Activated T-helper 1 cell treated with anti-CD3 and anti-CD28 coated beads, Interleukin-12 subunit alpha, Interleukin-12 subunit beta, Interleukin-2, Interleukin-4 antibody, amounts not matched to agents 30 ng/mL and 10 ng/mL and 1 ng/mL, durations not matched to agents 14 hours and 24 hours and 36 hours (primary cell): ENCODE results near the gene MYORG. TPM values are rescaled to one million over a fixed set of nuclear protein-coding genes. Genes with fewer than 3 reads are reported as not detected.
"Not testable (repeated sequence)": the region's sequence is repeated elsewhere in the genome, so short reads cannot be mapped to it uniquely, and the experiment has no call there.

Source experiments
- DNase-seq: peaks from one replicate; pipeline ENCODE4 v3.0.0; 2021; ENCODE audit warnings: low spot score
- H3K27ac Mint-ChIP-seq: one replicate; pipeline ENCODE4 v1.8.0; 2021; ENCODE audit warnings: mild to moderate bottlenecking, mixed read lengths
- H3K27me3 Mint-ChIP-seq: one replicate; pipeline ENCODE4 v1.8.0; 2022; ENCODE audit warnings: mild to moderate bottlenecking, moderate library complexity, mixed read lengths; ENCODE audit not compliant: insufficient read depth
- H3K36me3 Mint-ChIP-seq: one replicate; pipeline ENCODE4 v1.8.0; 2021; ENCODE audit warnings: low read depth, mixed read lengths
- H3K4me1 Mint-ChIP-seq: one replicate; pipeline ENCODE4 v1.8.0; 2021; ENCODE audit warnings: low read depth, mixed read lengths
- H3K4me3 Mint-ChIP-seq: one replicate; pipeline ENCODE4 v1.8.0; 2021; ENCODE audit warnings: mild to moderate bottlenecking, moderate library complexity, mixed read lengths
- H3K9me3 Mint-ChIP-seq: one replicate; pipeline ENCODE4 v1.8.0; 2021; ENCODE audit warnings: mixed read lengths
- intact Hi-C: fragments of 100-400 bp; cut with micrococcal nuclease; formaldehyde crosslinking; loops from one replicate; pipeline ENCODE4 v1.15.1; 2024
- total RNA-seq: library from RNA; stranded (reverse); gene quantifications from 2 replicates; pipeline ENCODE4 v1.2.3, GENCODE V29; 2022

The MYORG gene
- total RNA-seq, 1 donor from 2014 or later = 1.9 TPM

DNA sequence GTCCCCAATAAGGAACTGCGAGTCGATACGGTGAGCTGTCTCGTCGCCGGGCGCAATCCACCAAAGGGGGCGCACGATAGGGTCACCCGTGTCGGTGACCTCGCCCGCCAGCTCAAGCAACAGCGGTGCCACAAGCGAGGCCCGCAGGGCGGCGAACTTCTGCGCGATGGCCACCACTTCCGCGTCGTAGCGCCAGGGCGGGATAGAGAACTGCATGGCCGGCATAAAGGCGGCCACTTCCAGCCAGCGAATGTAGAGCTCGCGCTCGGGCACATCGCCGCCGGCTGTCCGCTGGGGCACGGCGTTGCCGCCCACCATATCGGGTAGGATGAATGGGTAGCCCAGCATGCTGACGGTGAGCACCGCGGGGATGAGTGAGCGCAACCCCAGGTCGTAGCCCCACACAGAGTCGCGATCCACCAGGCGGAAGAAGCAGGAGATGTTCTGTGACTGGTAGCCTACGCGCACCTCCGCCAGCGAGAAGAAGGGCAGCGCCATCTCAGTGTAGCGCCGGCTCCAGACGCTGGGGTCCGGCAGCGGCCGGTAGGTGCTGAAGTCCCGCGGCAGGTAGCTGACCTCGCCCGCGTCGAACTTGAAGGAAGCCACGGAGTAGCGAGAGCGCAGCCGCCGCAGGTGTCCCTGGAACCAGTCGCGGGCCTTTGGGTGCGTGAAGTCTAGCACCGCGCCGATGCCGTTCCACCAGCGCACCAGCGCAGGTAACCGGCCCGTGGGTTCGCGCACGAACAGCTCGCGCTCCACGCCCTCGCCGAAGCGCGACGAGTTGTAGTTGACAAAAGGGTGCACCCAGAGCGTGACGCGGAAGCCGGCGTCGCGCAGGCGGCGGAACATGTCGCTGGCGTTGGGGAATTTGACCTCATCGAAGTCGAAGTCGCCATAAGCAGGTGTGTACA, 5.5 kb downstream of the MYORG start:
- H3K4me3 Mint-ChIP-seq = no peak overlapping the region
- peaks cover 18% of the 10 kb centered on the region for H3K36me3 Mint-ChIP-seq
- no peak overlapping the region for H3K27ac Mint-ChIP-seq
- H3K4me1 Mint-ChIP-seq = peaks cover 22% of the 10 kb centered on the region
- no peak for DNase-seq
- peaks cover 4% of the 10 kb centered on the region for H3K27me3 Mint-ChIP-seq
- intact Hi-C loops = no loop called here
- H3K9me3 Mint-ChIP-seq = peaks cover 8% of the 10 kb centered on the region

DNA sequence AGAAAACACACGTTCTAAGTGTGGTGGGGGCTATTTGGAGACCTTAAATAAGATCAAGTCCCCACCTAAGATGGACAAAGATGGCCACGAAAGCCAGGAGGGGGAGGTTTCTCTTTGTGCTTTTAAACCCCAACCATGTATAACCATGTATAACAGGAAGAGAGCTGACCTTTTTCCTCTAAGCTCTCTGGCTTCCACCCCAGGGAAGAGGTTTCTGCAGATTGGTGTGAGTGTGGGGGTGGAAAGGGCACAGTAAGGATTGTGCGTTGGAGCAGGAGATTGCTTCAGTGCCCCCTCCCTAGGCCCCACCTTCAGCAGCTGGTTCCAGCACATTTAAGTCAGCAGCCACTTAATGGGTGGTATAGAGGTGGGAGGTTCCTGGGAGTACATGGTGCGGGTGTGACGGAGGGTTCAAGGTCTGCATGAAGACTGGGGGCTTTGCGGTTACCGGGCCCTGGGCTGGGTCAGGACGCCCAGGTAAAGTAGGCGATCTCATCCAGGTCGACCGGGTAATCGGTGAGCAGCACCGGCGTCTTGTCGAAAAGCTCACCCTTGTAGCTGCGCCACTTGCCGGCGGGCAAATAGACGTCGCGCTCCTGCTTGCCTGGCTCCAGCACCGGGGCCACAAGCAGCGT, 6.2 kb downstream of the MYORG start:
- Mint-ChIP-seq H3K4me1 (peaks cover 16% of the 10 kb centered on the region), H3K27me3 (no peaks in the 10 kb centered on the region), H3K36me3 (peaks cover 18% of the 10 kb centered on the region), H3K4me3 (no peak overlapping the region), H3K9me3 (peaks cover 8% of the 10 kb centered on the region), H3K27ac (no peak overlapping the region)
- DNase-seq = no peak
- intact Hi-C loops = no loop called here

DNA sequence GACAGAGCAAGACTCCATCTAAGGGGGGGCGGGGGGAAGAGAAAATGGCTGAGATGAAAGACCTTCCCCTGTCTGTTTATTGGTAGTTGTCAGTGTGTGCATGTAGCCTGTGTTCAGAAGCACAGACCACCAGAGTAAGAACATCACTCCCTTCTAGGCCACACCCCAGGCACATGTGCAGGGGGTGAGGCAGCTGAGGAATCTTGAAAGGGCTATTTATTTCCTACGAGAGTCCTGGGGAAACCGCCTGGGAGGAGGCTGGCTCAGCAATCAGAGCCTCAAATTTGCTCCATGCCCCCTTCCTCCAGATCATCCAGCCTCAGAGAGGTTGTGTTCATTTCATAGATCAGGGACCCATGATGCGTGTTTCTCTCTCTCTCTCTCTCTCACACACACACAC, 7.1 kb downstream of the MYORG start:
- Mint-ChIP-seq H3K27me3 (no peaks in the 10 kb centered on the region), H3K36me3 (peaks cover 18% of the 10 kb centered on the region), H3K4me3 (no peak overlapping the region), H3K27ac (no peak overlapping the region), H3K9me3 (peaks cover 8% of the 10 kb centered on the region), H3K4me1 (peaks cover 11% of the 10 kb centered on the region)
- DNase-seq = no peak
- intact Hi-C loops = no loop called here

DNA sequence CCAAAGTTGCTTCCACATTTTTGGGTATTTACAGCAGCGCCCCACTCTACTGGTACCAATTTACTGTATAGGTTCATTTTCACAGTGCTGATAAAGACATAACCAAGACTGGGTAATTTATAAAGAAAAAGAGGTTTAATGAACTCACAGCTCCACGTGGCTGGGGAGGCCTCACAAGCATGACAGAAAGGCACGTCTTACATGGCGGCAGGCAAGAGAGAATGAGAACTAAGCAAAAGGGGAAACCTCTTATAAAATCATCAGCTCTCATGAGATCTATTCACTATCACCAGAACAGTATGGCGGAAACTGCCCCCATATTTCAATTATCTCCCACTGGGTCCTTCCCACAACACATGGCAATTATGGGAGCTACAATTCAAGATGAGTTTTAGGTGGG, 7.9 kb downstream of the MYORG start:
- Mint-ChIP-seq H3K4me1 (peaks cover 19% of the 10 kb centered on the region), H3K36me3 (peaks cover 21% of the 10 kb centered on the region)
- H3K27ac Mint-ChIP-seq, DNase-seq, H3K4me3 Mint-ChIP-seq, H3K9me3 Mint-ChIP-seq, H3K27me3 Mint-ChIP-seq, intact Hi-C loops: not testable (repeated sequence)

DNA sequence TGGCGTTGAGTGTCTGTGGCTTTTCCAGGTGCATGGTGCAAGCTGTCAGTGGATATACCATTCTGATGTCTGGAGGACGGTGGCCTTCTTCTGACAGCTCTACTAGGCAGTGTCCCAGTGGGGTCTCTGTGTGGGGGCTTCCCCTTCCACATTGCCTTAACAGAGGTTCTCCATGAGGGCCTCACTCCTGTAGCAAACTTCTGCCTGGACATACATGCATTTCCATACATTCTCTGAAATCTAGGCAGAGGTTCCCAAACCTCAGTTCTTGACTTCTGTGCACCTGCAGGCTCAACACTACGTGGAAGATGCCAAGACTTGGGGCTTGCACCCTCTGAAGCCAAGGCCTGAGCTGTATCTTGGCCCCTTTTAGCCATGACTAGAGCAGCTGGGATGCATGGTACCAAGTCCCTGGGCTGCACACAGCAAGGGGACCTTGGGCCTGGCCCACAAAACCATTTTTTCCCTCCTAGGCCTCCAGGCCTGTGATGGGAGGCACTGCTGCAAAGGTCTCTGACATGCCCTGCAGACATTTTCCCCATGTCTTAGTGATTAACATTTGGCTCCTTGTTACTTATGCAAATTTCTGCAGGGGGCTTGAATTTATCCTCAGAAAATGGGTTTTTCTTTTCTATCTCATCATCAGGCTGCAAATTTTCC, 8.8 kb downstream of the MYORG start:
- intact Hi-C loops, H3K9me3 Mint-ChIP-seq: not testable (repeated sequence)
- peaks cover 21% of the 10 kb centered on the region for H3K36me3 Mint-ChIP-seq

DNA sequence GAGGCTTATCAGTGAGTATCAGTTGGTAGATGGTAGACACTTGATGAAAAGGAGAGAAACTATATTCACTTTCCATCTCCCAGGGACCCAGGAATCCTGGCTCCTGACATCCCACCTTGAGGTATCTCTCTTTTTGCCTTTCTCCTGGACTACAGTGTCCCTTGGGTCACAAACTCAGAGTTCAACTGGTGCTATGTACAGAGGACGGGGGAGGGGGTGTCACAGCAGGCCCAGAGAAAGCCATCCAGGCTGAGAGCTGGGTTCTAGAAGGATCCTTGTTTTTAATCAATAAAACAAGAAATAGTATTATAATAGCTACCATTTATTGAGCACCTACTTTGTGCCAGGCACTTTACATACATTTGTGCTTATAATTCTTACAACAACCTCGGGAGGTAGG, 10.3 kb downstream of the MYORG start:
- intact Hi-C loops = no loop called here
- Mint-ChIP-seq H3K36me3 (peaks cover 21% of the 10 kb centered on the region), H3K4me1 (peaks cover 24% of the 10 kb centered on the region), H3K27me3 (no peaks in the 10 kb centered on the region), H3K27ac (no peak overlapping the region), H3K9me3 (peaks cover 8% of the 10 kb centered on the region), H3K4me3 (no peak overlapping the region)
- DNase-seq = no peak

More for the DNA sequence above, 8.8 kb downstream of the MYORG start:
- not testable (repeated sequence) for H3K4me3 Mint-ChIP-seq, DNase-seq, H3K27ac Mint-ChIP-seq, H3K27me3 Mint-ChIP-seq
- peaks cover 24% of the 10 kb centered on the region for H3K4me1 Mint-ChIP-seq

GRCh38 chr9:34365282-34365681, 11.4 kb downstream of the MYORG start:
- intact Hi-C loops = no loop called here
- Mint-ChIP-seq H3K9me3 (peaks cover 8% of the 10 kb centered on the region), H3K27ac (no peak overlapping the region), H3K36me3 (peaks cover 17% of the 10 kb centered on the region), H3K4me3 (no peak overlapping the region), H3K4me1 (peaks cover 20% of the 10 kb centered on the region), H3K27me3 (no peaks in the 10 kb centered on the region)
- DNase-seq = no peak

- Mint-ChIP-seq H3K27me3 (no peaks in the 10 kb centered on the region), H3K4me3 (peak overlapping the region; percentile 32), H3K9me3 (peaks cover 8% of the 10 kb centered on the region), H3K36me3 (peaks cover 12% of the 10 kb centered on the region), H3K27ac (peak overlapping the region; percentile 19), H3K4me1 (peaks cover 14% of the 10 kb centered on the region)
- intact Hi-C loops = no loop called here
- DNase-seq = no peak
Measured at GRCh38 chr9:34363619-34364351, 12.9 kb downstream of the MYORG start.

DNA sequence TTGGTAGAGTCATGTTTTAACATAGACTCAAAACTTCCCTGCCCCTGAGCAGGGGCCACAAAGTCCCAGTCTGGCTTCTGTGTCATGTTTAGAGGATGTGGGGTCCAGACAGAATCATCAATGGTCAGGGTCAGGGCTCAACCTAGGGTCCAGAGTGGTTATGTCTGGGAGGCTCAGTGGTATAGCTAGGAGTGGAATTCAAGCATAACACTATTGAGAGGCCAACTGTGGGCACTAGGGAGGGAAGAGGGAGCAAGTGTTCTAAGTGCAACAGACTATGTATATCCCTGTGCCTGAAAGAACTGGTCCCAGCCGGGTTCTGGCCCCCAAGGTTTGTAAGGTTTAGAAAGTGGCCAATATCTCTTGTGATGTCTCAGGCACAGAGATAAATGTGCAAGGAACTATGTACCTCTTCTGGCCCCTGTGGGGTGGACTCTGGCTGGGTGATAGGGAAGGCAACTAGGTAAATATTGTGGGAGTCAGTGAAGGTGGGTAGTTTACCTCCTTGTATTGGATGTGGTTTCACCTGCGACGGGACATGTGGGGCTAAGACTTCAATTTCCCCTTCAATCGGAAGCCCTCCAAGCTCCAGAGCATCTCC, 14.0 kb downstream of the MYORG start:
- DNase-seq = no peak

DNA sequence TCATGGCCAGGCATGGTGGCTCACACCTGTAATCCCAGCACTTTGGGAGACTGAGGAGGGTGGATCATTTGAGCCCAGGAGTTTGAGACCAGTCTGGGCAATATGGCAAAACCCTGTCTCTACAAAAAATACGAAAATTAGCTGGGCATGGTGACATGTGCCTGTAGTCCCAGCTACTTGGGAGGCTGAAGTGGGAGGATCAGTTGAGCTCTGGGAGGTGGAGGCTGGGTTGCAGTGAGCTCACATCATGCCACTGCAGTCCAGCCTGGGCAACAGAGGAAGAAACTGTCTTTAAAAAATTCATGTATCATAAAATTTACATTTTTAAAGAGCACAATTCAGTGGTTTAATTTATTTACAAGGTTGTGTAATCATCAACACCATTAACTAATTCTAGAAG, 23.7 kb downstream of the MYORG start:
- H3K9me3 Mint-ChIP-seq = peaks cover 13% of the 10 kb centered on the region
- DNase-seq, H3K27me3 Mint-ChIP-seq, H3K4me1 Mint-ChIP-seq, H3K27ac Mint-ChIP-seq, H3K4me3 Mint-ChIP-seq, intact Hi-C loops: not testable (repeated sequence)
- H3K36me3 Mint-ChIP-seq = peaks cover 12% of the 10 kb centered on the region

More for the DNA sequence above, 14.0 kb downstream of the MYORG start:
- intact Hi-C loops = no loop called here
- Mint-ChIP-seq H3K27me3 (no peaks in the 10 kb centered on the region), H3K4me3 (no peak overlapping the region), H3K9me3 (peaks cover 8% of the 10 kb centered on the region), H3K4me1 (peaks cover 14% of the 10 kb centered on the region), H3K27ac (no peak overlapping the region), H3K36me3 (peaks cover 8% of the 10 kb centered on the region)

DNA sequence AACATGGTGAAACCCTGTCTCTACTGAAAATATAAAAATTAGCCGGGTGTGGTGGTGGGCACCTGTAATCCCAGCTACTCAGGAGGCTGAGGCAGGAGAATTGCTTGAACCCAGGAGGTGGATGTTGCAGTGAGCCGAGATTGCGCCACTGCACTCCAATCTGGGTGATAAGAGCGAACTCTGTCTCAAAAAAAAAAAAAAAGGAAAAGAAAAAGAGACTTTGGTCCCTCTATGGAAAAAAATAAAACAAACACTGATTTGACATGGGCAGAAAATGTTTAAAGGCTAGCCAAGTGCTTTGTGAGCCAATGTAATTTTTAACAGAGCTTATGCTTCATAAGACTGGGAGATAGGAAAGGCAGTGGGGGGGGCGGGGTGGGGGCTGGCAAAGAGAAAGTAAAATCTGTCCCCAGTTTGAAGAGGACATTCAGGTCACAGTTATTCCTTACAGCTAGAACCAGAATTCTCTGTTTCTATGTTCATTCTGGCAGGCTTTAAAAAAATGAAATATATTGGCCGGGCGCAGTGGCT, 24.5 kb downstream of the MYORG start:
- H3K4me1 Mint-ChIP-seq, H3K27me3 Mint-ChIP-seq, DNase-seq, intact Hi-C loops, H3K27ac Mint-ChIP-seq, H3K4me3 Mint-ChIP-seq: not testable (repeated sequence)
- peaks cover 13% of the 10 kb centered on the region for H3K9me3 Mint-ChIP-seq
- H3K36me3 Mint-ChIP-seq = peaks cover 12% of the 10 kb centered on the region

- no peaks in the 10 kb centered on the region for H3K9me3 Mint-ChIP-seq
- DNase-seq = no peak
- intact Hi-C loops = no loop called here
- H3K4me1 Mint-ChIP-seq = no peaks in the 10 kb centered on the region
- no peak overlapping the region for H3K4me3 Mint-ChIP-seq
- peaks cover 11% of the 10 kb centered on the region for H3K36me3 Mint-ChIP-seq
- peaks cover 1% of the 10 kb centered on the region for H3K27me3 Mint-ChIP-seq
- H3K27ac Mint-ChIP-seq = no peak overlapping the region
Measured at GRCh38 chr9:34349324-34349723, 27.4 kb downstream of the MYORG start.
